ENCODE data around the gene FAM241B. TPM values are rescaled to one million over a fixed set of nuclear protein-coding genes. Genes with fewer than 3 reads are reported as not detected.

Gene FAM241B
- total RNA-seq, 1 experiment from 2014 or later: 13.7 TPM

- H2AK5ac ChIP-seq (ENCODE audit: insufficient read length, low read length): no peak overlapping the region
- H4K5ac ChIP-seq (ENCODE audit: insufficient read length, low read depth, low read length): no peak overlapping the region
- no peak overlapping the region for H2BK5ac ChIP-seq (ENCODE audit: insufficient read length, low read length)
- no peak overlapping the region for H3T11ph ChIP-seq (ENCODE audit: low read length)
- Mint-ChIP-seq H3K9me3 (no peaks in the 10 kb centered on the region), H3K27me3 (ENCODE audit: low read depth) (peaks cover 14% of the 10 kb centered on the region), H3K4me3 (no peak overlapping the region), H3K36me3 (ENCODE audit: insufficient read depth in 1 of 3, low read depth in 3 of 3) (no peaks in the 10 kb centered on the region), H3K4me1 (peaks cover 47 to 48% of the 10 kb centered on the region in 2 experiments), H3K27ac (no peak overlapping the region)
- H3K23ac ChIP-seq (ENCODE audit: insufficient read length, low read depth, low read length): no peak overlapping the region
- no peak overlapping the region for H4K8ac ChIP-seq (replicated peaks; ENCODE audit: insufficient read length, low read depth, low read length)
- no peaks in the 10 kb centered on the region for H3K27me3 ChIP-seq (ENCODE audit: insufficient read depth, low read length)
- H2BK12ac ChIP-seq (ENCODE audit: insufficient read length, low read depth, low read length): no peak overlapping the region
- no peaks in the 10 kb centered on the region for H4K20me1 ChIP-seq (ENCODE audit: control insufficient read depth, insufficient read depth, insufficient read length)
- no peak for DNase-seq
- no peak overlapping the region for H2BK20ac ChIP-seq (ENCODE audit: low read depth, low read length, poor library complexity, severe bottlenecking)
- H2BK120ac ChIP-seq (ENCODE audit: low read depth, low read length, poor library complexity, severe bottlenecking): no peak overlapping the region
- no peak overlapping the region for H3K4me2 ChIP-seq (ENCODE audit: insufficient read depth, insufficient read length, low read length)
- no peaks in the 10 kb centered on the region for H3K23me2 ChIP-seq (ENCODE audit: insufficient read length, low read depth, low read length, poor library complexity, severe bottlenecking)
- no peak overlapping the region for H3K14ac ChIP-seq (ENCODE audit: insufficient read depth, low read length)
- H3K9me3 ChIP-seq (ENCODE audit: control insufficient read depth, low read depth, low read length): no peaks in the 10 kb centered on the region
- no peak overlapping the region for H3K27ac ChIP-seq (ENCODE audit: insufficient read length, low read depth, low read length)
- H2AFZ ChIP-seq (ENCODE audit: low read length): no peak overlapping the region
- H3K4ac ChIP-seq (ENCODE audit: low read depth, low read length): no peak overlapping the region
- H2BK15ac ChIP-seq (ENCODE audit: low read depth, low read length): no peak overlapping the region
- peaks cover 3% of the 10 kb centered on the region; the same call in 1 of the 2 replicates for H3K4me1 ChIP-seq (ENCODE audit: insufficient read depth, low read length)
- H4K91ac ChIP-seq (ENCODE audit: insufficient read length, low read depth, low read length): no peak overlapping the region
- no peaks in the 10 kb centered on the region for H3K79me2 ChIP-seq (ENCODE audit: insufficient read depth, low read length)
- H3K79me1 ChIP-seq (ENCODE audit: insufficient read depth, low read depth, low read length, poor library complexity, severe bottlenecking): no peaks in the 10 kb centered on the region
- H3K56ac ChIP-seq (ENCODE audit: insufficient read length, low read depth, low read length): no peak overlapping the region
- no peak overlapping the region for H3K9ac ChIP-seq (ENCODE audit: extremely low read depth, insufficient read length, low read length)
- H3K18ac ChIP-seq (ENCODE audit: insufficient read length, low read depth, low read length): no peak overlapping the region
- TF ChIP-seq, protein P1, sequence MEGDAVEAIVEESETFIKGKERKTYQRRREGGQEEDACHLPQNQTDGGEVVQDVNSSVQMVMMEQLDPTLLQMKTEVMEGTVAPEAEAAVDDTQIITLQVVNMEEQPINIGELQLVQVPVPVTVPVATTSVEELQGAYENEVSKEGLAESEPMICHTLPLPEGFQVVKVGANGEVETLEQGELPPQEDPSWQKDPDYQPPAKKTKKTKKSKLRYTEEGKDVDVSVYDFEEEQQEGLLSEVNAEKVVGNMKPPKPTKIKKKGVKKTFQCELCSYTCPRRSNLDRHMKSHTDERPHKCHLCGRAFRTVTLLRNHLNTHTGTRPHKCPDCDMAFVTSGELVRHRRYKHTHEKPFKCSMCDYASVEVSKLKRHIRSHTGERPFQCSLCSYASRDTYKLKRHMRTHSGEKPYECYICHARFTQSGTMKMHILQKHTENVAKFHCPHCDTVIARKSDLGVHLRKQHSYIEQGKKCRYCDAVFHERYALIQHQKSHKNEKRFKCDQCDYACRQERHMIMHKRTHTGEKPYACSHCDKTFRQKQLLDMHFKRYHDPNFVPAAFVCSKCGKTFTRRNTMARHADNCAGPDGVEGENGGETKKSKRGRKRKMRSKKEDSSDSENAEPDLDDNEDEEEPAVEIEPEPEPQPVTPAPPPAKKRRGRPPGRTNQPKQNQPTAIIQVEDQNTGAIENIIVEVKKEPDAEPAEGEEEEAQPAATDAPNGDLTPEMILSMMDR (conservative IDR thresholded peaks at IDR 0.05): no peak
- no CpG with 5 or more reads among the region's 14 CpGs for WGBS (ENCODE audit: extremely low coverage, insufficient read length, low lambda C conversion rate)
These were observed 22.2 kb downstream of the FAM241B start for GRCh38 chr10:69652111-69652856.

All from H9 (cell line).